Neural cell (in vitro differentiated cells): ENCODE results near the gene UBE2QL1.

ENCODE experiments used
- CTCF ChIP-seq: fragments of 450-650 bp; IDR thresholded peaks from 2 replicates; pipeline ENCODE4 v1.5.1; 2014; ENCODE audit warnings: antibody characterized with exemption, mild to moderate bottlenecking, moderate library complexity; ENCODE audit not compliant: poor library complexity, severe bottlenecking
- EP300 ChIP-seq: fragments of 450-650 bp; conservative IDR thresholded peaks from 2 replicates; pipeline ENCODE4 v1.6.1; 2014; ENCODE audit warnings: antibody characterized with exemption, mild to moderate bottlenecking, moderate library complexity; ENCODE audit not compliant: poor library complexity, severe bottlenecking
- EZH2 ChIP-seq: fragments of 200-600, 300-800 bp; shearing (Covaris generic), sonication (generic); IDR thresholded peaks from 2 replicates; pipeline ENCODE4 v1.6.1; 2014; ENCODE audit warnings: antibody characterized with exemption, low read length, borderline replicate concordance, mild to moderate bottlenecking; ENCODE audit not compliant: insufficient read depth, poor library complexity, severe bottlenecking
- MXI1 ChIP-seq: fragments of 450-650 bp; conservative IDR thresholded peaks from 2 replicates; pipeline ENCODE4 v1.6.1; 2014; ENCODE audit warnings: antibody characterized with exemption, mild to moderate bottlenecking; ENCODE audit not compliant: poor library complexity, severe bottlenecking
- POLR2AphosphoS5 ChIP-seq: IDR thresholded peaks from 2 replicates; pipeline ENCODE4 v1.6.1; 2012
- RAD21 ChIP-seq: fragments of 450-650 bp; conservative IDR thresholded peaks from 2 replicates; pipeline ENCODE4 v1.6.1; 2014; ENCODE audit warnings: antibody characterized with exemption, mild to moderate bottlenecking, moderate library complexity
- REST ChIP-seq: IDR thresholded peaks from 2 replicates; pipeline ENCODE4 v1.6.1; 2012; ENCODE audit warnings: borderline replicate concordance
- SMC3 ChIP-seq: fragments of 450-650 bp; conservative IDR thresholded peaks from 2 replicates; pipeline ENCODE4 v1.6.1; 2014; ENCODE audit warnings: antibody characterized with exemption, mild to moderate bottlenecking, moderate library complexity; ENCODE audit not compliant: poor library complexity

GRCh38 chr5:6419340-6419852 lies 29.3 kb upstream of the UBE2QL1 start:
- no peak for TF ChIP-seq CTCF
- no peak for TF ChIP-seq EP300
- TF ChIP-seq RAD21: no peak
- TF ChIP-seq EZH2: no peak
- TF ChIP-seq SMC3: no peak
- TF ChIP-seq POLR2AphosphoS5: no peak
- TF ChIP-seq MXI1: no peak
- TF ChIP-seq REST: no peak
